H1 (cell line): ENCODE results near the gene SLC7A7. TPM values are rescaled to one million over a fixed set of nuclear protein-coding genes. Genes with fewer than 3 reads are reported as not detected.

ENCODE experiments used
- CHD2 ChIP-seq: IDR thresholded peaks from 2 replicates; pipeline ENCODE4 v1.6.1; 2012; ENCODE audit warnings: low read length, improper control_type of control experiment
- CTCF ChIP-seq, 3 experiments: IDR thresholded peaks; 1 replicate in 2 of 3; 2 replicates in 1 of 3; pipeline versions ENCODE4 v1.5.1 to v1.6.1; 2011; ENCODE audit warnings: low read length in 3 of 3, mild to moderate bottlenecking in 3 of 3, inconsistent platforms in 2 of 3, low read depth in 1 of 3, moderate library complexity in 1 of 3; ENCODE audit not compliant: insufficient read depth in 1 of 3; ENCODE audit errors: control extremely low read depth in 1 of 3
- GABPA ChIP-seq: IDR thresholded peaks from 2 replicates; pipeline ENCODE4 v1.6.1; 2011; ENCODE audit warnings: mild to moderate bottlenecking, low read length, moderate library complexity, borderline replicate concordance; ENCODE audit not compliant: insufficient read depth
- SRF ChIP-seq: IDR thresholded peaks from 2 replicates; pipeline ENCODE4 v1.6.1; 2011; ENCODE audit warnings: mild to moderate bottlenecking, low read depth, low read length, moderate library complexity
- polyA plus RNA-seq, 7 experiments: library from polyadenylated mRNA; depleted of rRNA in 3 of 7; stranded (reverse) in 5 of 7; unstranded in 2 of 7; fragments of >200 nt in 5 of 7; fragments of 200-250 nt in 2 of 7; gene quantifications; 1 replicate in 5 of 7; 2 replicates in 1 of 7; 4 replicates in 1 of 7; pipeline versions ENCODE4 v1.2.1 to v1.2.3, GENCODE V29; 2011 to 2013; ENCODE audit warnings: missing spikeins in 2 of 7, mixed read lengths in 2 of 7
- total RNA-seq: library from RNA; stranded (reverse); fragmentation: NEBNext Ultra II Directional; extraction: Animal tissue kit (Norgen Biotek cat#: 25700); gene quantifications from 2 replicates; pipeline ENCODE4 v1.2.1, GENCODE V29; 2021

SLC7A7 gene
- total and polyA plus RNA-seq, 2 of the 8 experiments (the other 6 are each of a cell fraction or from before 2014, with no cell fraction given): 5.8 to 14.9 TPM

- TF ChIP-seq GABPA: no peak
- no peak for TF ChIP-seq CTCF (IDR thresholded peaks at IDR 0.05; ENCODE audit: control extremely low read depth in 1 of 3, insufficient read depth in 1 of 3, low read depth in 1 of 3, low read length in 3 of 3)
- TF ChIP-seq SRF: no peak
- TF ChIP-seq CHD2: no peak
Measured at GRCh38 chr14:22856428-22856827, 41.2 kb upstream of the SLC7A7 start (continued).
